ENCODE results near the gene RHOH.
"Not testable (repeated sequence)": the region's sequence is repeated elsewhere in the genome, so short reads cannot be mapped to it uniquely, and the experiment has no call there.

The RHOH gene

DNA sequence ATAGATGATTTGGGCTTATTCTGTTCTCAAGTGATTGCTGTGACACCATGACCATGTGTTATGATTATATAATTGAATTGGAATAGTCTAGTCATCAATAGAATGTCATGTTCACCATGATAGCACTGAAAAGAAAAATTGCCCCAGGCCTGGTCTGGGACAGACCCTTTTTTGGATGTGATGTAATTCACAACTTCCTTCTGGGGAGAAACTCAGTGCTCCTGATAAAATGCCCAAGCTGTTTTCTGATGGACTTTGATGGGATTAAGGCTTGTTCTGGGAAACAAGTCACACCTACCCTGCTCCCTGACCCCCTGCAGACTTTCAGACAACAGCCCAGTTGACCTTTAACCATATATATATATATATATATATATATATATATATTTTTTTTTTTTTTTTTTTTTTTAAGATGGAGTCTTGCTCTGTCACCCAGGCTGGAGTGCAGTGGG is 65.3 kb downstream of the RHOH start:
- DNase-seq = no peak

DNA sequence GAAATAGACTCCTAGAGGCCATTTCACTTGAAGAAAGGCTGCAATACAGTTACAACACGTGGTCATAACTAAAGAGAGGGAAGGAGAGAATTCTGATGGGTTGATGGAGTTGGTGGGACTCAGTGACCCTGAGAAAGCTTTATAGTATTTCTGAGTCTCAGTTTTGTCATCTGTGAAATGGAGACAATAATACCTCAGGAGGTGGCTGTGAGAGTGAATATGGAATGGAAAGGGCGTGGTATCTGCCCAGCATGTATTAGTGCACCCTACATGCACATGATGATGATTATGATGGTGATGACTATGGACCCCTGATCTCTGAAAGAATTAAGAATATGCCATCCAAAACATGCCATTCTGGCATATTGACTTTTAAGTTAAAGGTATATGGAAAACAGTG is 66.0 kb downstream of the RHOH start:
- no peak for DNase-seq

DNA sequence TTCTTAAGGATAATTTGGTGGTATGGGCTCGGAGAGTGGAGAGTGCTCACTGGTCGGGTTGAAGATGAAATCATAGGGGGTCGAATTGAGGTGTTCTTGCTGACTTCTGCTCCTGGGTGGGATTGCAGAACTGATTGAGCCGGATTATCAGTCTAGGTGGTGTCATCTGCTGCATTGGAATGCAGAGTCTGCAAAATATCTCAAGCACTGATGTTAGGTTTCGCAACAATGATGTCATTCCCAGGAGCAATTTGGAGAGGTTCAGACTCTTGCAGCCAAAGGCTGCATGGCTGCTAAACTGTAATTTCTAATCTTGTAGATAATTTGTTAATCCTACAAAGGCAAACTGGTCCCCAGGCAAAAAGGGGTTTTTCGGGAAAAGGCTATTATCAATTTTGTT is 67.7 kb downstream of the RHOH start:
- DNase-seq = peak; percentile 34

DNA sequence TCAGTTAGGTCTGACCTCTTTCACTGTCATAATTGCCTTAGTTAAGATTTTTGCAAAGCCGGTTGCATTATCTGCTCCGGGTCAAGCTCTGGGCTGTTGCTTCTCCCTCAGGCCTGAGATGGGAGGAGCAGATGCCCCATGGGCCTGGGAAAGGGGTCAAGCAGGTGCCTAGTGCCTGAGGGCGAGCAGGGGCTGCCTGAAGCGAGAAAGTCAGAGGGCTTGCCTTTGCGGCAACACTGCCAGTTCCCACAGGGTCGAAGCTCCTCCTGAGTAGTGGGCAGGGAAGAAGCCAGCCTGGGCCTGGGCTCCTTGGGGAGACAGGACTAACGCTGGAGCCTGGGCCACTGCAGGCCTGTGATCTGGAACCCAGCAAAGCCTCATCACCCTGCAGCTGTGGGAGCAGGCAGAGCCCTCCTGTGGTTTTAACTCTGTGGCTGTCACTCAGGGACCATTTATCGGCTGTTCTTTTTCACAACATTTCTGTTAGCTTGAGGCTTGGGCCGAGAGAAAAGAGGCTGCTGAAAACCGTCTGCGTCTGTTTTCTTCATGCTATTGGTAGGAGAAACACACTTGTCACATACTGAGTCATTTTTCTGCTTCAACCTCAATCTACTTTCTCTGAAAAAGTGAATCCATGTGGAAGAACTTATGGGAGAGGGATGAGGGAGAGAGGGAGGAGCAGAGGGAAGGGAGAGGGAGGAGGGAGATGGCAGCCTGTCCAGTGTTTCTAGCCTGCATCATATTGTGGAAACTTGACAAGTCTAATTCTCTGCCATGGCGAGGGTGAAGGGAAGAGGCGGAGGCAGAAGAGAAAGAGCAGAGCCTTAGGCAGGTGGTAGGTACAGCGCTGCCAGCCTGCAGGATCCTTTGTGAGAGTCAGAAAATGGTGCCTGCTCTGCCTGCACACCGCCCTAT is 68.4 kb downstream of the RHOH start:
- peak; percentile 7 for DNase-seq

DNA sequence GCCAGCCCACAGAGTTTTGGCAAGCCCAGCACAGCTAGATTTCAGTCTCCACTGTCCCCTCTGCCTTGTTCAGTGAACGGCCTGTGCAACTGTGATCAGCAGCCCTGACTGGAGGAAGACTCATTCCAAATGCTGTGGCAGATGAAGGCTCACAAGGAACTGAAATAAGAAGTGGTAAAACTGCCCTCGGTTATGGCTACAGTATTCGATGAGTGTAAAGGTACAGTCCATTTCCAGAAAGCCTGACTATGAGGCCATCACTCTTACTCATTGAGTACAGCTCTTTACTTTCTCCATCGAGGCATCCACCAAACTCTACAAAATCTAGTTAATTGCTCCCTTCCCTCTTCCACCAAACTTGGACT is 69.1 kb downstream of the RHOH start:
- no peak for DNase-seq

DNA sequence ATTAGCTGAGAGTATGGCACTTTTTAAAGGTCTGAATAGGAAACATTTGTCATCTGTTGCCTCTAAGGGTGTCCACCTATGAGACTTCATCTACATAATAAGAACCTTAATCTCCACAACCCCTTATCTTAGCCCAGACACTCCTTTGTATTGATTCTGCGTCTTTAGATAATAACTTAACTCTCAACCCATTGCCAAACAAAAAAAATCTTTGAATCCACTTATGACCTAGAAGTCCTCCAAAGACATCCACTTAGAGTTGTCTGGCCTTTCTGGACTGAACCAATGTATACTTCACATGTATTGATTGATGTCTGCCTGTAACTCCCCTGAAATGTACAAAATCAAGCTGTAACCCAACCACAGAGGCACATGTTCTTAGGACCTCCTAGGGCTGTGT is 72.3 kb downstream of the RHOH start:
- DNase-seq = no peak

DNA sequence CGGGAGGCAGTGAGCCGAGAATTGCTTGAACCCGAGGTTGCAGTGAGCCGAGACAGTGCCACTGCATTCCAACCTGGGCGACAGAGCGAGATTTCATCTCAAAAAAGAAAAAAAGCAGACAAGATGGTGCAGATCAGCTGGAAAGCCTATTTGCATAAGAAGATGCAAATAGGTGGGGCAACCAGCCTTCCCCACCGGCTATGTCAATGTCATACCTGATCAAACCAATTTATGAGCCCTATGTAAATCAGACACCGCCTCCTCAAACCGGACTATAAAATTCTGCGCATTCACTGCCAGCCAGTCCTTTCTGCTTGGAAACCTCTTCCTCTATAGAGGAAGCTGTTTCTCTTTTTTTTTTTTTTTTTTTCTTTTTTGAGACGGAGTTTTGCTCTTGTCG is 73.8 kb downstream of the RHOH start:
- no peak for DNase-seq

DNA sequence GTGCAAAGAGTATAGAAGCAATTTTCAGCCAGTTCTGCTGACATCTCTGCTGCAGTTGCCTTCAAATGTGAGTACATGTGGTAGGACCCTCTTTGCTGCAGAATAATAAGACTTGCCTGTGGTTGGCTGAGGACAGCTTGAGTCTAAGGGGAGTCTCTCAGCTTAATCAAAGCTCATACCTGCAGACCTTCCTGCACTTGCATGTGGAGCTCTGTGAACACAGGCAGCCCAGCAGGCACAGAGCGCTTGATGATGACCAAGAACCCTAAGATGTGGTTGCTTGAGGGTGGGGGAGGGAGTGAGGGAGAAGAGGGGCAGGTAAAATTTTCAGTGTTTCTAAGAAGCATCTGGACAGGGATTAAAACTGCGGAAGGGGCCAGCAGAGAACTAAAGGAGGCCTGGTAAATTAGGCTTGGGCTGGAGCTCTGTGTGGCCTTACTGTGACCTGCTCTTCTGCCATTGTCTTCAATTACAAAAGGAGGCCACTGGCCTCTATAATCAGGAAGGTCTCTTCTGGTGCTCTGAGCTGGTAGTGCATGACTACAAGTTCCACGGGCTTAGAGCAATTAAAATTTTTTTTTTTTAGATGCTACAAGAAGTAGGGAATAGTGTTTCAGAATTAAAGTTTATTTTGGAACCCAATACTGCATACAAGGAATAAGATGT is 78.4 kb downstream of the RHOH start:
- DNase-seq = no peak

DNA sequence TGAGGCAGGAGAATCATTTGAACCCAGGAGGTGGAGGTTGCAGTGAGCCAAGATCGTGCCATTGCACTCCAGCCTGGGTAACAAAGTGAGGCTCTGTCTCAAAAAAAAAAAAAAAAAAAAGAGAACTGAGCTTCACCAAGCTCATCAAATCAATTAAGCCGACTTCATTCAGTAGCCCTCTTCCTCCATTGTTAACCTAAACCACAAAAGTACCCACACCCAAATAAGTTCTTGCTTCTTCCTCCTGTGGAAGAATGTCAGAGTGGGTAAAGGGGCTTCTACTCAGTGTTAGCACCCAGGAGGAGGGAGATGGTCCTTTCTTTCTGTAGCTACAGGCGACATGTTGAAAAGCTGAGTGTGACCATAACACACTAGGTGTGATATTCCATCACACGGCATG is 79.7 kb downstream of the RHOH start:
- no peak for DNase-seq

DNA sequence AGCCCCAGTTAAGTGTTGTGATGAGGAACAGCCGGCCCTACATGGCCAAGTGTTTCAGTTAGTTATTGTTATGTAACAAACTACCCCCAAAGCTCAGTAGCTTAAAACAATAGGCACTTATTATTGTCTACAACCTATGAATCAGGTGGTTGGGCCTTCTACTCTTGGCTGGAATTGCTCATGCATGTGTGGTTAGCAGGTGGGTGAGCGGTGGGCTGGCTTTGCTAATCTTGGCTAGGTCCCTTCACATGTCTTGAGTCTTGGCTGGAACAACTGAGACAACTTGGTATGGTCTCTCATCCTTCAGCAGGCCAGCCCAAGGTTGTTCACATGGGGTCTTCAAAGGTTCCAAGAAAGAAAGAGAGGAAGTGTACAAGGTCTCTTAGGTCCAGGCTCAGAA is 83.8 kb downstream of the RHOH start:
- no peak for DNase-seq

DNA sequence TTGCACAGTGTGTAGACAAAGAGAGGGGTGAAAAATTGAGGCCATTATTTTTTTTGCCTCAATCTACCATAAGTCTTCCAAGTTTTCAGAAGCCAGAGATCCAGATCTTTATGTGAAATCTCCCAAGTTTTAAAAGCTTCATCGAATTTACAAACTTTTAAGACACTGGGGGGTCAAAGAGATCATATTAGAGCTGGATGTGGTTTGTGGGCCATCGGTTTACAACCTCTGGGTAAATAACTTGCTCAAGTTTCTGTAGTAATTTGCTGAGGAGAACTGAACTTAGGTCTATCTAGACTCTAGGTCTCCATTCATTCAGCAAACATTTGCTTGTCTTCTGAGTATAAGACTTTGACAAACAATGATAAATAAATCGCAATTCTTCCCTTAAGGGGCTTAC is 84.3 kb downstream of the RHOH start:
- DNase-seq = no peak

DNA sequence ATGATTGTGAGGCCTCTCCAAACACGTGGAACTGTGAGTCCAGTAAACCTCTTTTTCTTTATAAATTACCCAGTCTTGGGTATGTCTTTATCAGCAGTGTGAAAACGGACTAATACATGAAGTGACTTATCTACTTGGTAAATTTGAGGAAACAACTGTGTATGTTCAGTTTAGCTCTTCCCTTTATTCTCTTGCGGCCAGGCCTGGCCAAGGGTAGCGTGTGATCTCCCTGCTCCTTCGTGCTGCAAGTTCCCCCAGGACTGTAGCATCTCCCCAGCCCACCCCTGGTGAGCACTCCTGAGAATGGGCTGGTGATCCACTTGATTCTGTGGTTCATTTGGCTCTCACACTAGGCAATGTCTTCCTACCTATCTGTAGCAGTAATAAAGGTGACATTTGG is 85.1 kb downstream of the RHOH start:
- no peak for DNase-seq

DNA sequence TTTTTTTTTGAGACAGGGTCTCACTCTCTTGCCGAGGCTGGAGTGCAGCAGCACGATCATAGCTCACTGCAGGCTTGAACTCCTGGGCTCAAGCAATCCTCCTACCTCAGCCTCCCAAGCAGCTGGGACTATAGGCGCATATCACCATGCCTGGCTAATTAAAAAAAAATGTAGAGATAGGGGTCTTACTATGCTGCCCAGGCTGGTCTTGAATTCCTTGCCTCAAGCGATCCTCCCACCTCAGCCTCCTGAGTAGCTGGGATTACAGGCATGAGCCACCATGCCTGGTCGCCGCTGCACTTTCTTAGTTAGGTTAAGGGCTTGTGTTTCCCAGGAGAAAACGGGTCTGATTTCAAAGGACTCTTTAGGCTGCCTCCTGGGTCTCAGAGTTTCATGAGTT is 86.0 kb downstream of the RHOH start:
- not testable (repeated sequence) for DNase-seq

DNA sequence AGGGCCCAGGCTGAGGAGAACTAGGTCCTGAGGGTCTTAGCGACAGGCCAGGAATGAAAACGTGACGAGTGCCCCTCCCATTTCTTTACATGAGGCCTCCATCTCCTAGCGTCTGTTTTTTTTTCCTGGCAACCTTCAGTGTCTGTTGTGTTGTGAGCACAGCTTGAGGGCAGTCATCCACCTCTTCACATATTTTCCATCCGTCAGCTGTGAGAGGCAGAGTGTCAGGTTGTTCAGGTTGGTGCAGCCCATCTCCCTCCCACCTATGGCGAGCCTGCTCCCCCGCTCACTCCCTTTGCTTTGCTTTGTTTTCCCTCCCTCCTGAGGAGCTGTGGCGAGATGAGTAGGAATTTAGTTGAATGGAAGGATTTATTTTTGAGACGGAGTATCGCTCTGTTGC is 86.6 kb downstream of the RHOH start:
- DNase-seq = no peak

DNA sequence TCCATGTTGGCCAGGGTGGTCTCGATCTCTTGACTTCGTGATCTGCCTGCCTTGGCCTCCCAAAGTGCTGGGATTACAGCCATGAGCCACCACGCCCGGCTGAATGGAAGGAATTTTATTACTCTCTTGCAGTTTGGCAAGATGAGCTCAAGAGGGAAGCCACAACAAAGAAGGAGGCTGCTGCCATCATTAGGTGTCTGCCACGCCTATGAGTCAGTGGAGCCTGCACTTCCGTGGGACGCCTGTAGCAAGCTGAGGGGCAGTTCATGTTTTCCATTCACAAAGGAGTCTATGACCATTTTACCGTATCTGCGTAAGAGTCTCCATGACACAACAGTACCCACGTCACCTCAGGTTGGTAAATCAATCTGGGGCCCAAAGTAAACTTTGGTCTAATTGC is 87.1 kb downstream of the RHOH start:
- DNase-seq = no peak

DNA sequence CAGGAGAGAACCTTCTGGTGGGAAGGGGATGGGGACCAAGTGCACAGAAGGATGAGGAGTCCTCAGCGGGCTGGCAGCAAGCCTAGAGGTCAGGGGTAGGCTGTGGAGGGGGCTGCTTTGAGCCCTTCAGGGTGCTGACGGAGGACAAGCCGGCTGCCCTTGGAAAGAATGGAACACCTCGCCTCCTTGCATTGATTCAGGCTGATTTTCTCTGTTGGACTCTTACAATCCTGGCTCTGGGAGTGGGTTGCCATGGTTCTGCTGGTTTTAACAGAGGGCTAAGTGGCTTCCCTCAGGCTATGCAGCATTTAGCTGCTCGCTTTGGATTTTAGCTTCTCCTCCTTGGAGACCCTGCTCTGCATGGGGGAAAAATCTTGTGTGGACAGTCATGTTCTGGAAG is 88.9 kb downstream of the RHOH start:
- no peak for DNase-seq

DNA sequence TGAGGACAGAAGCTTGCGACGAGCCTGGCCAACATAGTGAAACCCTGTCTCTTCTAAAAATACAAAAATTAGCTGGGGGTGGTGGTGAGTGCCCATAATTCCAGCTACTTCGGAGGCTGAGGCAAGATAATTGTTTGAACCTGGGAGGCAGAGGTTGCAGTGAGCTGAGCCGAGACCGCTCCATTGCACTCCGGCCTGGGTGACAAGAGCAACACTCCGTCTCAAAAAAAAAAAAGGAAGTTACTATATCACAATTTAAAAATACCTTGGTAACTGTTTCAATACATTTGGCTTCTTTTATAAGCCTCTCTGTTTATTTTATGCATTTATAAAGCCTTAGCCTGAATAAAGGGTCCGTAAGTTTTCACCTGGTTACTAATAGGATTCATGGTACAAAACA is 91.7 kb downstream of the RHOH start:
- no peak for DNase-seq

DNA sequence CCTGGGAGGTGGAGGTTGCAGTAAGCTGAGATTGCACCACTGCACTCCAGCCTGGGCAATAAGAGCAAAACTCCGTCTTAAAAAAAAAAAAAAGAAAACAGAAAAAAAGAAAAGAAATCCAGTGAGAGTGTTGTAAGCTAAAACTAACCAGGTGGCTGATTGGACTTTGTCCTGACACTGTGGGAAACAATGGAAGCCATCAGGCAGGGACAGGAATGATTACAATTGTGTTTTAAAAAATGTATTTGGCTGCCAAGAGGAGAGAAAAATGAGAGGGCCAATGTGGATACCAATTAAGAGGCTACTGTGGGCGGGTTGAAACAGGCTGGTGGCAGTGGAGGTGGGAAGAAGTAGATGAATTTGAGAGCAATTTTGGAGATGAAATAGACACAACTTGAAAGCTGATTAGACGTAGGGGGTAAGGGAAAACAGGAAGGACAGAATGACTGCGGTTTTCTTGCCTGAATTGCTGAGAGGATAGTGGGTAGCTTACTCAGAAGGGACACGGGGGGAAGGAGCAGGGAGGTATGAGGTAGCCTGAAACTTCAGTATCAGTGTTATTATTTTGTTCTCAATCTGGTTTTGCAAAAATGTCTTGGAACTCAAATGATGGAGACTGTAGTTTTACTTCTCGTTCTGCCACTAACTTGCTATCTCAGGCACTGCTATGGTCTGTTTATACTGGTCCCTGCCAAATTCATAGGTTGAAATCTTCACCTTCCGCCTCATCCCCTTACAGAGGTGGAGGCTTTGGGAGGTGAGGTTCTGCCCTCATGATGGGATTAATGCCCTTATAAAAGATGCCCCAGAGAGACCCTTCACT is 92.7 kb downstream of the RHOH start:
- no peak for DNase-seq

DNA sequence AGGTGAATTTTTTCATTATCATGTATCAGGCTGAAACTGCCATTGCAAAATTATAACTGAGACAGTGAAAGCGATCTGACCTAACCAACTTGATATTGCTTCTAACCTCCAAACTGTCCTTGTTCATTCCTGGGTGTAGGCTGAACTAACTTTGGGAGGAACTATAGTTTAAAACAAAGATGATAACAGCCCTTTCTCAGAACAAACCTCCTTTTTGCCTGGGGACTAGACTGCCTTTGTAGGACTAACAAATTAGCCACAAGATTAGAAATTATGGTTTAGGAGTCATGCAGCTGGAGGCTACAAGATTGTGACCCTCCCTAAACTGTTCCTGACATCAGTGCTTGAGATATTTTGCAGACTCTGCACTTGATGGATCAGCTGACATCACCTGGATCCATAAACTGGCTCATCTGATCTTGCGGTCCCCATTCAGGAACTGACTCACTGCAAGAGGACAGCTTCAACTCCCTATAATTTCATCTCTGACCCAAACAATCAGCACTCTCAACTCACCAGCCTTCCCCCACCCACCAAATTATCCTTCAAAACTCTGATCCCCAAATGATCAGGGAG is 93.9 kb downstream of the RHOH start:
- DNase-seq = not testable (repeated sequence)

DNA sequence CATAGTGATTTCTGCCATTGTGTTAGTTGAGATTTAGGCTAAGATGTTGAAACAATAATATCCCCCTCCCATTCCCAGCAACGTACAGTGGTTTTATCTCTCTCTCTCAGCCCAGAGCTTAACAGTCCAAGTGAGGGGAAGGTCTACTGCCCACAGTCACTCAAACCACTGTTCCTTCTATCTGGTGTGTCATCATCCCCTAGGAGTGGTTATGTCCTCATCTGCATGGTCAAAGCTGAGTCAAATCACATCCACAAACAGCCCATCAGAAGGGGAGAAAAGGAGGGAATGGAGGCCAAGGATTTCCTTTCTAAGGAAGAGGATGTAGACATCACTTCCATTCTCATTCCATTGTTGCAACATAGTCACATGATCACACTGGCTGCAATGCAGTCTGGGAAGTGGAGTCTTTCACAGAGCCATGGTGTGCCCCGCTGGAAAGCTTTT is 95.5 kb downstream of the RHOH start:
- DNase-seq = peak; percentile 6

DNA sequence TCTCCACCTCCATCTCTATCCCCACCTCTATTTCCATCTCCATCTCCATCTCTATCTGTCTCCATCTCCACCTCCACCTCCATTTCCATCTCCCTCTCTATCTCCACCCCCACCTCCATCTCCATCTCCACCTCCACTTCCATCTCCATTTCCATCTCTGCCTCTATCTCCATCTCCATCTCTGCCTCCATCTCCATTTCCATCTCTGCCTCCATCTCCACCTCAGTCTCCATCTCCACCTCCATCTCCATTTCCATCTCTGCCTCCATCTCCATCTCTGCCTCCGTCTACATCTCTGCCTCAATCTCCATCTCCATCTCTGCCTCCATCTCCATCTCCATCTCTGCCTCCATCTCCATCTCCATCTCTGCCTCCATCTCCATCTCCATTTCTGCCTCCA is 97.5 kb downstream of the RHOH start:
- DNase-seq = no peak

DNA sequence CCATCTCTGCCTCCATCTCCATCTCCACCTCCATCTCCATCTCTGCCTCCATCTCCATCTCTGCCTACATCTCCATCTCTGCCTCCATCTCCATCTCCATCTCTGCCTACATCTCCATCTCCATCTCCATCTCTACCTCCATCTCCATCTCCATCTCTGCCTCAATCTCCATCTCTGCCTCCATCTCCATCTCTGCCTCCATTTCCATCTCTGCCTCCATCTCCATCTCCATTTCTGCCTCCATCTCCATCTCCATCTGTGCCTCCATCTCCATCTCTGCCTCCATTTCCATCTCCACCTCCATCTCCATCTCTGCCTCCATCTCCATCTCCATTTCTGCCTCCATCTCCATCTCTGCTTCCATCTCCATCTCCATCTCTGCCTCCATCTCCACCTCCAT is 98.2 kb downstream of the RHOH start:
- DNase-seq = not testable (repeated sequence)

DNA sequence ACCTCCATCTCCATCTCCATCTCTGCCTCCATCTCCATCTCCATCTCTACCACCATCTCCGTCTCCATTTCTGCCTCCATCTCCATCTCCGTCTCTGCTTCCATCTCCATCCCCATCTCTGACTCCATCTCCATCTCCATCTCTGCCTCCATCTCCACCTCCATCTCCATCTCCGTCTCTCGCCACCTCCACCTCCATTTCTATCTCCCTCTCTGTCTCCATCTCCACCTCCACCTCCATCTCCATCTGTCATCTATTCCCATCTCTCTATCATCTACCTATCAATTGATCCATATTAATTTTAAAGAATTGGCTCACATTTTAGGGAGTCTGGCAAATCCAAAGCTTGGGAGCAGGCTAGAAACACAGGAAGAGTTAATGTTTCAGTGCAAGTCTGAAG is 98.7 kb downstream of the RHOH start:
- no peak for DNase-seq
